HG02943 (cell line): Measurements from ENCODE around the gene LIF.
"Not testable (repeated sequence)": the region's sequence is repeated elsewhere in the genome, so short reads cannot be mapped to it uniquely, and the experiment has no call there.

Source experiments
- ATAC-seq: cut with Tn5 transposase; IDR thresholded peaks from one replicate; pipeline ENCODE4 v1.9.1; 2021; ENCODE audit warnings: mild to moderate bottlenecking, low read depth, moderate library complexity; ENCODE audit not compliant: unreplicated experiment

The LIF gene

DNA sequence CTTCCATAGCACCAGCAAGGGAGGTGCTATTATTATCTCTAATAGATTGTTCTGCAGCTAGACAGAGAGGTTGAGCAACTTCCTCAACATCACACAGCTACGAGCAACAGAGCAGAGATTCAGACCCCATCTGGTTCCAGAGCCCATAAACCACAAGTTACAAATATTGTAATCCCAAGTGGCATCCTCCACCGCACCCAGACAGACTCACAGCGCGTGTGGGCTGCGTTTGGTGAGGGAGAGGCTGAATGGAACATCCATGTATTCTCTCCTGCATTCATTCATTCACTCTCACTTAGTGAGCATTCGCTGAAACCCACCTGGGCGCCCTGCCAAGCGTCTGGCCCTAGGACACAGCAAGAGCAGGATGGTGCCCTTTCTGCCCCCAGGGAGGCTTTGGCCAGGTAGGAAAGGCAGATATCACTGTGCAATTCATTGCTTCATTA lies 33.5 kb downstream of the LIF start:
- ATAC-seq = no peak

DNA sequence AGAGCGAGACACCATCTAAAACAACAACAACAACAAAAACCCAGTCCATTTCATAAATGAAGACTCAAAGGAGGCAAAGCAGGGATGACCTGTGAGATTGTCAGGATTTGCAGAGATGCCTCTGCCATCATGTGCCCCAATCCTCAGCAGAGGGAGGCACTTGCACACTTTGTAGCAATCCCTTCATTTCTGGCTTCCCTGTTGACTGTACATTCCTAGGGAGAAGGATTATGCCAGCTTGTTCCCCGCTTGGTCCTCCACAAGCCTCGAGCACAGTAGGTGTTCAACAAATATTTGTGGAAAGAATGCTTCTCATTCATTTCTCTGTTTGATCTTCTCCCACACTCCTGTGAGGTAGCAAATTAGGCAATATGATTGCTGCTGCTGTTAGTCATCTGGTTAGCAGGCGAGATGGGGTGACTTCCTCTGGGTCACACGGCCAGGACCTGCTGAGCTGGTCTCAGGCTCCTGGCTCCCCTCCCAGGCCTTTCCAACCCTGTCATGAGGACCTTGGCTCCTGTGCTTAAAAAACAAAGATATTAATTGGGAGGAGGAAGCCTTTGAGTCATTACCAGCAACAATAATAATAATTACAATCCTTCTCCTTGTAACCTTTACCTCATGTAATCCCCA lies 34.1 kb downstream of the LIF start:
- ATAC-seq = no peak

DNA sequence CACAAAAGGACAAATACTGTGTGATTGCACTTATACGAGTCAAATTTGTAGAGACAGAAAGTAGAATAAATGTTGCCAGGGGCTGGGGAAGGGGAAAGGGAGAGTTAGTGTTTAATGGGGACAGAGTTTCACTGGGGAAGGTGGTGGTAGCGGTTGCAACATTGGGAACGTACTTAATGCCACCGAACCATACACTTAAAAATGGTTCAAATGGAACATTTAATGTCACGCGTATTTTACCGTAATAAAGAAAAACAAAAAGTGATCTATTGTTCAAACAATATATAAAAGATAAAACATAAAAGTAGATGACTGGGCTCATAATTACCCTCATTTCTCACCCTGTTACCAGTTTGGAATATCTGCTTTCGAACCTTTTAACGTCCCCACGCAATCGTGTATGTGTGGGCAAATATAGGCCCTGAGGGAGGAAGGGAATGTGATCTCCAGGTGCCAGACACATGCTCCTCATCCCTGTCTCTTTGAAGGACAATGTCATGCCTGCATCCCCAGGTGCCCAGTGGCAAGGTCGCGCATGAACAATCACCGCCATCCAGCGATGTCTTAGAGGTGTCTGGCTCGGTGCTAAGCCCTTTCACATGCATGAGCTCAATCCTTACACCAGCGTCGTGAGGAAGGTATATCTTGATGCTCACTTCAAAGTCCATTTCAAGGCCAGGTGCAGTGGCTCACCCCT lies 35.3 kb downstream of the LIF start:
- no peak for ATAC-seq

DNA sequence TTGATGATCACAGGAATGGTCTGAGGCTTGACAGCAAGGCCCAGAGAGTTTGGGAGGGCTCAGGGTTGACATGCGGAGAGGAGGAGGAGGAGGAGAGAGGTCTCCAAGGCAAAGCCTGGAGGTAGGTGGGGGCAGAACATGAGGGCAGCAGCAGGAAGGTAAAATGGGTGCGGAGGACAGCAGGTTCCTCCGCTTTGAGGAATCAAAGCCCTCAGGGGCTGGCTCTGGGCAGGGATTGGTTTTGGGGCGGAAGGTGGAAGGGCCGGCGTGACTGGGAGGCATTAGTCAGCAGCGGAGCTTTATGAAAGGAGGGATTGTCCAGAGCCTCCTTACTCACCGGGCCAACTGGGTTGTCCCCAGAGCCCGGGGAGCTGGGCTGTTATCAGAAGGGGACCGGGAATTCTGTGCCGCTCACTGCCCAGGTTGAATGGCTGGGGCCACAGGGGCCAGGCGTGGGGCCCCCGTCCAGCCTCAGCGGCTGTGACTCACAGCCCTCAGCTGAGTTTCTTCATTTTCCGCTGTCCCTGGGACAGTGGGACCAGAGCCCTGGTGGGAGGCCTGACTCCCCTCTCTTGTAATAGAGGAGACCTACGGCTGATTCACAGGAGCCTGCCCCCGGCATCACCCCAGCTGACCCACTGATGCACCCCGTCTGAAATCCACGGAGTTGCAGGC lies 36.2 kb downstream of the LIF start:
- ATAC-seq = no peak

DNA sequence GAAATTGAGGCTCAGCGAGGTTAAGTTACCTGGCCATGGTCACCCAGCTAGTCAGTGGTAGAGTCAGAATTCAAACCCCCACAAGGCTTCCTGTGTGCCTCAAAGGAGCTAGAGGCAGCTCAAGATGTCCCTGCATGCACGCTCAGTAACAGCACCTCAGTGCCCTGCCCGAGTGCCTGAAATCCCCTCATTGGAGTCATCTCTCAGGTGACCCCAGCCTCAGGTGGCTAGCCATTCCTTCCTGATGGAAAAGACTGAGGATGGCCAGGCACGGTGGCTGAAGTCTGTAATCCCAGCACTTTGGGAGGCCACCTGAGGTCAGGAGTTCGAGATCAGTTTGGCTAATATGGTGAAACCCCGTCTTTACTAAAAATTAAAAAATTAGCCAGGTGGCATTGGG lies 36.9 kb downstream of the LIF start:
- no peak for ATAC-seq

DNA sequence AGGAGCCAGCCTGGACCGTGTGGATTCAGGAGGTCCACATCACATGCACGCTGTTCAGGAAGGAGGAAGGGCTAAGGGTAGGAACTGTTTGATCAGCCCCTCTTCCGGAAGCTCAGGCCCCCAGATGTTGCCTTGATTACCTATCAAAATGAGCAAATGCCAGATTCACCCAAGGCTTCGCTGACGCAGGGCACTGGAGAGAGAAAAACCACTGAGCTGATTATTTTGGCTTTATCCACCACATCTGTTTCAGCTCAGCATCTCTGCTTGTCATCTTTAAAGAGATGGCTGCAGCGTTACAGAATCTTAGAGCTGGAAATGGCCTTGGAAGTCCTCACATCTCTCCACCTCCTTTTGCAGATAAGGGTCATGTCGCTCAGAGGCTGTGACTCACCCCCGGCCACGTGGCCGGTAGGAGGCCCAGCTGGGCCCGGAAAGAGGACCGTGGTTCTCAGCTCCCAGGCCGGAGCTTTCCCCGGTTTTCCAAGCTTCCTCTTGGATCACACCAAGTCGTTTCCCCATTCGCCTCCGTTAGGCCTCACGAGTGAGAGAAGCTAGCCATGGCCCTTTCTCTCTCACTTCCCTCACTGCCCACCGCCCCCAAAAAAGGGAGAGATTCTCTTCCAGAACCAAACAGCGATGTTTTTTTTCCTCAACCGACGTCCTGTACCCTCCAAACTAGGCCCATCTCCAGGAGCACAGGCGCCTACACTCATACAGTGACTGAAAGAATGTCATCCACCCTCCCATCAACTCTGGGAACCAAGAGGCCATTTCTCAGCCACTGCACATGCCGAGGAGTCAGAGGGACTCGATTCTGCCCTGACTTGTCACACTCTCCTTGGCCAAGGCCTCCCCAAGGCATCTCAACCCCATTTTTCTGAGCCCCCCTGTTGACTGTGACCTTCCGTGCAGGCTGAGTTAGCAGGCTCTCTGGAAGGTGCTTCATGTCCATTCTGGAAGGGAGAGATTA lies 37.6 kb downstream of the LIF start:
- no peak for ATAC-seq

DNA sequence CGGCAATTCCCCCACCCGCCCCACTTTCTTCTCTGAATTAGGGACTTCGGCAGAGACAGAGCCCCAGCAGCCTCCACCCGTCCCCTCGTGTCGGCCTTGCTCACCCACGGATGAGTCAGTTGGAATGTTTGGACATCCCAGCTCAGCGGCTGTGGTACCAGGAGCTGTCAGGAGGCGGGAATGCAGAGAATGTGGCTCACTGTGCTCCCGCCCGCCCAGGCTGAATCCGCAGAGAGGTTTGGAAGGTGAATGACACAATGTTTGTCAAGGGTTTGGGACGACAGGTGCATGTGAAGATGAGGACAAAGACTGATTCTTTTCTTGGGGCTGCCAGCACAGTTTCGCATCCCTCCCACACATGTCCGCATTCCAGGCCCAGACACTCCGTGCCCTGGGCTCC lies 39.6 kb downstream of the LIF start:
- no peak for ATAC-seq

DNA sequence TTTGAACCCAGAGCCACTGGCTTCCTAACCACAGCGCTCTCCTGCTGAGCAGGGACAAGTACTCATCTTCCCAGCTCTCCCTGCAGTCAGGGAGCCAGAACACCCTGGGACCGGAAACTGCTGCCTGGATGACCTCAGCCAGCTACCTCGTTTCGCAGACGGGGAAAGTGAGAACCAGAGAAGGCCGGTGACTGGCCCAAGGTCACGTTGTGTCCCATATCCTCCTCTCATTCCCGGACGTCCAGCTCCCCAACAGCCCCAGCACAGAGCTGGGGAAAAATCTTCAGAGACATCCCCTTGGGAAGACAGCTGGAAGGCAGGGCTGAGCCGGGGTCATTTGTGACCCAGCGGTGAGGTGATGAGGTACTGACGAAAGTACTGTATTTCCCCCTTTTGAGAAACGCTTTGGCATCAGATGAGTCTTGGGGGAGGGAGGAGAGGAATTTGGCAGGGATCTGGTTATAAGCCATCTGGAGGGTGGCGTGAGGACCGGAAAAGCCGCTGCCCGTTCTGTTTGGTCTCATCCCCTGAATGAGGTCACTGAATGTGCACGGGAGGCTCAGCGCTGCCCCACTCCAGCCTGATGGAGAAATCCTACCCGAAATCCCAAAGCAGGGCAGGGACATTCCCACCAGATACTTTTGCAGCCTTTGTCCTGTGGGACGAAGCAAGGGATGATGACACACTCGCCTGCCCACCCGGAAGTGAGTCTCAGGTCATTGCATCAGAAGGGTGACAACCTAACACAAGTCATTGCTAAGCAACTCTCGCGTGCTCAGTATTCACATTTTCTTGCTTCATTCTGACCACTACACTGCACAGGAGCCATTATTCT lies 41.1 kb downstream of the LIF start:
- no peak for ATAC-seq

DNA sequence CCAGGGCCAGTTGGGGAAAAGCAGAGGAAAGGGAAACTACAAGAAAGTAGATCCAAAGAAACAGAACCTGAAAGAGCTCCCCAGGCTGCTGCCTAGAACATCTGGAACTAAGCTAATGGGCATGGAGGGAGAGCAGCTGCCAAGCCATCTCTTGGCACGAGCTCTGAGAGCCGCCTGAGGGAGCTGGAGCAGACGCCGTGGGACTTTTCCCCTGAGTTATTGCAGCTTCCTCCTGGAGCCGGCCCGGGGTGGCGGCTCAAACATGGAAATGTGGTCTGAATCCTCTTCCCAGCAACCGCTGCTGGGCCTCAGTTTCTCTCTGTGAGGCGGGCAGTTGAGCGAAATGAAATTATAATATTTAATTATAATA lies 41.8 kb downstream of the LIF start:
- no peak for ATAC-seq

DNA sequence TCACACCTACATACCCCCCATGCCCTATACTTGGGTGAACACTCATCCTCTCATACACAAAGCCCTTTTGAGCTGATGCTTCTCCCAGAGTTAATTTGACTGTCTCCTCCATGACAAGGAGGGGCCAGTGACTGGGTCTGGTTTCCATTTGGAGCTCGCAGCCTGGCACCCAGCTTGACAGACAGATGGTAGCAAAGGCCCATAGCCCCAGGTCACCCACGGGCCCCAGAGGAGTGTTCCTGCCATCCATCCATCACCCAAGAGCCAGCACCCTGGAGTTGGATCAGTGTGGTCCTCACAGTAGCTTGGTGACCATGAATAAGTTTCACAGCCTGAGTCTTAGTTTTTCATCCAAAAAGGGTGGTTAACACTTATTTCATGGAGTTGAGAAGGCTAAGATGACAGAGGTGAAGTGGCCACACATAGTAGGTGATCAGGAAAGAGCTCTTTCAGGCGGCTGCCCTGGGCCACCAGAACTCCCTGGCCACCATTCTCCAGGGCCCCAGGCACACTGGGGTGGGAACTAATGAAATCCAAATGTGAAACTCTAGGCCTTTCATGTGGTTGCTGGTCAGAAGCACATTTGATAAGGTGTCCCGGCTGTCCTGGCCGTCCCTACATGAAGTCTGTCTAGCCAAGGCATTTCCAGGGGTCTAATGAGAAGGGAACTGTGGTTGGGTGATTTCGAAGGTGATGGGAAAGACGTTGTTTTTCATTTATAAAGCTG lies 42.4 kb downstream of the LIF start:
- ATAC-seq = no peak

DNA sequence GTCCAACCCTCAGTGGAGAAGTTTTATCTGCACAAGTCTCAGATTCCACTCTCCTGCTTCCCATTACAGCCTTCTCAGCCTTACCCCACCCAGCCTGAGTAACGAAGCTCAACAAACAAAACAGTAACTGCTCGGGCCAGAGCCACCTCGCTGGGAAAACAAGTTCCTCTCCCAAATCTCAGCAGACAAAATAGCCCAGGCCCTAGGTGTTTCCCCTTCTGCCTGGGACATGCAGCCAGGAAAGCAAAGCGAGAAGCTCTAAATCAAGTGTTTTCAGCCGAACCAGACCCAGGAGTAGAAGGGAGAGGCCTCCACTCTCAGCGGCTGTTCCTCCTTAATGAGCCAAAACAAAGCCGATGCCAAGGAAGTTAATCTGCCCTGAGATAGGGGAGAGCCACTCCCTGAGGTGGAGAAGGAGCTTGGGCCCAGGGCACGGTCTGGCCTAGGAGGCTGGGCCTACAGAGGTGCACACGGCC lies 44.0 kb downstream of the LIF start:
- ATAC-seq = no peak

DNA sequence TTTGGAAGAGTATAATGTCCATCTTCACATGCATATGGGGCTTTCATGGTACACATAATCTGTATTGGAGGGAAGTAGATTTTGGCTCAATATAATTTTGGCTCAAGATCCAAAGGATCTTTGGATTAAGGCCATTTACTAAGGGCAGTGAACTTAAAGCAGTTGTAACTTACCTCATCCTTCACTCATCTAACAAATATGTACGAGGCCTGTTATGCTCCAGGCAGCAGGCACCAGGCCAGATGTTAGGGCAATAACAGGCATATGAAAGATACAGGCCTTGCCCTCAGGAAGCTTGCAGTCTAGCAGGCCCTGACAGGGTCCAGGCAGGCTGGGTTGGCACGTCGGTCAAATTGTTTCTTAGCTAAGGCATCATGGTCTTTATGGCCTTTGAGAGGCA lies 44.6 kb downstream of the LIF start:
- ATAC-seq = no peak

DNA sequence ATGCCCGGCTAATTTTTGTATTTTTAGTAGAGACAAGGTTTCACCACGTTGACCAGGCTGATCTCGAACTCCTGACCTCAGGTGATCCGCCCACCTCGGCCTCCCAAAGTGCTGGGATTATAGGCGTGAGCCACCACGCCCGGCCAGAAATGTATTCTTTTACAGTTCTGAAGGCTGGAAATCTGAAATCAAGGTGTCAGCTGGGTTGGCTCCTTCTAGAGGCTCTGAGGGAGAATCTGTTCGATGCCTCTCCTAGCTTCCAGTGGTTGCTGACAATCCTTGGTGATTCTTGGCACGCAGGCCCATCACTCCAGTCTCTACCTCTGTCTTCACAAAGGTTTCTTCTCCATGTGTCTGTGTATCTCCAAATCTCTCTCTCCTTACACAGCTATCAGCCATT lies 45.7 kb downstream of the LIF start:
- ATAC-seq = not testable (repeated sequence)

DNA sequence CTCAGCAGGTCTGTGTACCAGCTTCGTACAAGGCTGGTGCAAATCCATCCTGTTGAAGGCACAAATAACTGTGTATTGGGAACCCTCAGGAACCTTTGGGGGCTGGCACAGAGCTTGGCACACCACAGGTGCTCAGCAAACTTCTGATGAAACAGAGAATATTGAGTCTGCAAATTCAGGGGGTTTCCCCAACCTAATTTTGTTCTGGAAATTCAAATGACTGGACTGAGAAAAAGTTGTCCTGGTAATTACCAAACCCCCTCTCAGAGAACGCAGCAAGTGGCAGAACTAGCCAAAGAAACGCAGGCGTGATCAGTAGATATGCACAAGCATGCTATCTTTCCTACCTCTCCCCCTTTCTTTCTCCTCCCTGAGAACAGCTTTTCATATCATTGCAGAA lies 47.6 kb downstream of the LIF start:
- ATAC-seq = no peak

DNA sequence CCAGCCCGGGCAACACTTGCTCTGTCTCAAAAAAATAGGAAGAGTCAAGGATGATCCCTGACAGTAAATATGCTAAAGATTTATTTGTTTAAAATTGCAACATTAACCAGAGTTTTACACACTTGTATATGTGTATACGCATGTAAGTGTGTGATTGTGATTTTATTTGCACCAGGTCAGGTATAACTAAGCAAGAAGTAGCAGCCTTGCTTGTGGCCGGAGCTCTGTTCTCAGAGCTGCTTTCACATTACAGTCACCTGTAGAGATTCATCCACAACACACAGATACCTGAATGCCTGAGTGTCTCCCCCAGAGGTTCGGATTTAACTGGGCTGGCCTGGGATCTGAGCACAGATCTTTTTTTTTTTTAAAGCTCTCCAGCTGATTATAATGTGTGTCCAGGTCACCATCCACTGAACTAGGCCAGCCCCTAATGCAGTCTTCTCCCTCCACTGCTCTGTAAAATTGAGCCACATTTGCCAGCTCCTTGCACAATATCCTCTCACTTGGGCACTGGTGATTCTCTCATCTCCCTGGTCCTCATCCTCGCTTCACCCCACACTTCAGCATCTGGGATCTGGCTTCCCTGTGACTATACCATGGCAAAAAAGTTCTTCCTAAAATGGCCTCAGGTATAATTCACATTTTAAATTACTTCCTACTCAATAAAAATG lies 48.3 kb downstream of the LIF start:
- ATAC-seq = no peak

DNA sequence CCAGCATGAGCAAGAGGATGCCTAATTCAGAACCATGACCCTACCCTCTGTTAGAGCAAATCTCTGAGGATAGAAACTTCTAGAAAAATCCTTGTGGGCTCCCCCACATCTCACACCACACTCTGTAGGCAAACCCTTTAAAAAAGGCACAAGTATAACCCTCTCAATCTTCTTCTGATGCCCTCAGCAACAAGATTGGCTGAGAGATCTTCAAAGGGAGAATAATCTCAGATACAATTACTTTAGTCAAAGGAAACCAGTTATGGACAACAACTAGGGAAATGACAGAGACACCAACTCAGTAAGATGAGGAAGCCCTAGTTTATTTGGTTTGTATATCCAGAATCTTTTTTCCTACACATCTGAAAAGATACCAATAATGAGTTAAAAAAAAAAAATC lies 49.2 kb downstream of the LIF start:
- no peak for ATAC-seq

DNA sequence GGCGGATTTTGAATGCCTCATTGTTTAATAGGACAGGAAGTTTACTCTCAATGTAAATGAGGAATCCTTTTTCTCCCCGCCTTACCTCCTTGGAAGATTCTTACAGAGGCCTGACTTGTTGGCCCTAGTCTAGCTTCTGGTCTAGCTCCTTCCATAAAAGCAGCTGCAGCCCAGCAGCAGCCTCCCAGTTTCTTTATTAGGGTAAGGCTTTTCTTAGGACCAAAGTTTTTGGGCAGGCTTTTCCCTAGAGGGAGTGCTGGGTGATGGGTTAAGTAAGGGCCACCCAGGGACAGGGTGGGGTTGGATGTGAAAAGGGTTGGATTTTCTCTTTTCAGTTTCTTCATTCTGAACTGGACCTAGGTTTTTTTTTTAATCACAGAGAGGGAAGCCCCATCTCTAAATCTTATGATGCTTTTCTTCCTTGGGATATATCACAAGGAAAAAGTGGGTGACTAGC lies 49.7 kb downstream of the LIF start:
- no peak for ATAC-seq

DNA sequence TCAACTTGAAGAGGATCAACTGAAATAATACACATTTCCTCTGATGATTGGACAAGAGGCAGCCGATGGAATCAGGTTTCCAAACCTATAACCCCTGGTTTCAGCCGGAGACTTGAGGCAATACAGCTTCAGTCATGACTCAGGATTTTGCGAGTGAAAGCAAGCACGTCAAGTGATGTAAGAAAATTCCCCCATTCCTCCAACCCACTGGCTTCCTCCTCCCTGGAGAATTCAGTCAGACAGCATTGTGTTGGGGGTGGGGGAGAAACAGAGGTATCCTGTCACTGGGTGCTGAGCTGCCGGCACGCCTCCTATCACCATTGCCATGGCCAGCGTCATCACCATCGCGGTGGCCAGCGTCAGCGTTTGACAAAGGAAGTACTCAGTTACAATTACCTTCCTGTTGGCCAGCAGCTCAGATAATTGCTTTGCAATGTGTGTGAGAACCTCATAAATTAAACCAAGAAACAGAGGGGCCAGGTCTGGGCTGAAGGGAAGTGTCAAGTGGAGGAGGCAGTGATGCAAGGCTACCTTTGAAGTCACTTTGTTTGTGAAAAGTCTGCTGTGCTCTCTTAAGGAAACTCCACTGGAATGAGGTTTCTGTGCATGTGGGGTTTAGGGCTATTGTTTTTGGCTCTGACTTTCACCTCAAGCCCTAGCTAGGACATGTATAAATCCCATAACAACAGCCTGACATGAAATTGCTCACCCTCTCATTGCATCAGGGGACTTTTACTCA lies 50.2 kb downstream of the LIF start:
- ATAC-seq = no peak
